ENCODE measurements around the gene MSRB2.

The MSRB2 gene

DNA sequence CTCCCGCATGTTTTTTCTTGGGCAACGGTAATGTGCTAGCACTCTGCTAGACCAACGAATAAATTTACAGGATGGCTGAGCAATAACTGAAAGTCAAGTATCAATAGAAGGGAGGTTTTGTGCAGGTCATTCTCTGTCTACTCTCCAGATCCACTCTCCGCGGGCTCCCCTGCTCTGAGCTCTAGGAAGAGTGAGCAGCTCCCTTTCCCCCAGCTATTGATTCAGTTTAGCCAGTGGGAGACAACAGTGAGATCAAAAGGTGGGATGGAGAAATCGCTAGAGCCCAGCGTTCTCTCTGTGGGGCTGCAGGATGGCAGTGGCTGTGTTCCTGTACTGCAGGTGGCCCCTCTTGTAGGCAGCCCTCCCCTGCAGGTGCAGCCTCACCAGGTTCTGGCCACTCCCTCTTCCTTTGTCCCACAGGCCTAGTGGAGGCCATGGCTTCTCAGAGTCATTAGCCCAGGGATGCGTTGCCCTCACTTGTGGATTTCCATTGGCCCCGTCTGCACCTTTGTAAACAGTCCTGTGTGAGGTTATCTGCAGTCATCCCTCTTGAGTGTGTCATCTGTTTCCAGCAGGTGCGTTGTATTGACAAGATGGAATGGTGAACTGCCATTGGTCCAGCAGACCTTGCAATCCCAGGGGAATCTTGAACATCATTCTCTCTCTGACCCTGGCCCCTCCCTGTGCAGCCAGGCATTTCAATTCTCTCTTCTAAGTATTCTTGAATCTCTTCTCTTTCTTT, 11.1 kb downstream of the MSRB2 start:
- TF ChIP-seq, protein P1, sequence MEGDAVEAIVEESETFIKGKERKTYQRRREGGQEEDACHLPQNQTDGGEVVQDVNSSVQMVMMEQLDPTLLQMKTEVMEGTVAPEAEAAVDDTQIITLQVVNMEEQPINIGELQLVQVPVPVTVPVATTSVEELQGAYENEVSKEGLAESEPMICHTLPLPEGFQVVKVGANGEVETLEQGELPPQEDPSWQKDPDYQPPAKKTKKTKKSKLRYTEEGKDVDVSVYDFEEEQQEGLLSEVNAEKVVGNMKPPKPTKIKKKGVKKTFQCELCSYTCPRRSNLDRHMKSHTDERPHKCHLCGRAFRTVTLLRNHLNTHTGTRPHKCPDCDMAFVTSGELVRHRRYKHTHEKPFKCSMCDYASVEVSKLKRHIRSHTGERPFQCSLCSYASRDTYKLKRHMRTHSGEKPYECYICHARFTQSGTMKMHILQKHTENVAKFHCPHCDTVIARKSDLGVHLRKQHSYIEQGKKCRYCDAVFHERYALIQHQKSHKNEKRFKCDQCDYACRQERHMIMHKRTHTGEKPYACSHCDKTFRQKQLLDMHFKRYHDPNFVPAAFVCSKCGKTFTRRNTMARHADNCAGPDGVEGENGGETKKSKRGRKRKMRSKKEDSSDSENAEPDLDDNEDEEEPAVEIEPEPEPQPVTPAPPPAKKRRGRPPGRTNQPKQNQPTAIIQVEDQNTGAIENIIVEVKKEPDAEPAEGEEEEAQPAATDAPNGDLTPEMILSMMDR (IDR thresholded peaks at IDR 0.05; ENCODE audit: insufficient read depth, low read length, poor library complexity, severe bottlenecking), result no peak
- no peak for TF ChIP-seq EZH2phosphoT487 (conservative IDR thresholded peaks at IDR 0.05; ENCODE audit: low read length)
- H3K9me3 ChIP-seq (ENCODE audit: insufficient read depth, low read length), result no peaks in the 10 kb centered on the region
- no peaks in the 10 kb centered on the region for H3F3A ChIP-seq (ENCODE audit: insufficient read depth)
- H3K79me2 ChIP-seq (ENCODE audit: insufficient read depth, low read length), result no peaks in the 10 kb centered on the region
- no peaks in the 10 kb centered on the region for H3K27me3 ChIP-seq (ENCODE audit: low read length)
- H2AFZ ChIP-seq (ENCODE audit: low read depth, low read length, severe bottlenecking), result no peak overlapping the region
- no peak overlapping the region for H3K9ac ChIP-seq (ENCODE audit: low read length)
- H3K9me2 ChIP-seq (replicated peaks; ENCODE audit: insufficient read depth, low read length), result no peaks in the 10 kb centered on the region
- no peaks in the 10 kb centered on the region for H4K20me1 ChIP-seq (ENCODE audit: low read depth, low read length)
- H3K4me2 ChIP-seq (ENCODE audit: low read depth, low read length, poor library complexity, severe bottlenecking), result no peak overlapping the region
- no peaks in the 10 kb centered on the region for H3K36me3 ChIP-seq (ENCODE audit: low read length)
- no peak overlapping the region for H3K4me3 ChIP-seq (ENCODE audit: insufficient read depth, low read length, poor library complexity, severe bottlenecking)
- H3K27ac ChIP-seq (ENCODE audit: low read depth, low read length), result no peak overlapping the region

DNA sequence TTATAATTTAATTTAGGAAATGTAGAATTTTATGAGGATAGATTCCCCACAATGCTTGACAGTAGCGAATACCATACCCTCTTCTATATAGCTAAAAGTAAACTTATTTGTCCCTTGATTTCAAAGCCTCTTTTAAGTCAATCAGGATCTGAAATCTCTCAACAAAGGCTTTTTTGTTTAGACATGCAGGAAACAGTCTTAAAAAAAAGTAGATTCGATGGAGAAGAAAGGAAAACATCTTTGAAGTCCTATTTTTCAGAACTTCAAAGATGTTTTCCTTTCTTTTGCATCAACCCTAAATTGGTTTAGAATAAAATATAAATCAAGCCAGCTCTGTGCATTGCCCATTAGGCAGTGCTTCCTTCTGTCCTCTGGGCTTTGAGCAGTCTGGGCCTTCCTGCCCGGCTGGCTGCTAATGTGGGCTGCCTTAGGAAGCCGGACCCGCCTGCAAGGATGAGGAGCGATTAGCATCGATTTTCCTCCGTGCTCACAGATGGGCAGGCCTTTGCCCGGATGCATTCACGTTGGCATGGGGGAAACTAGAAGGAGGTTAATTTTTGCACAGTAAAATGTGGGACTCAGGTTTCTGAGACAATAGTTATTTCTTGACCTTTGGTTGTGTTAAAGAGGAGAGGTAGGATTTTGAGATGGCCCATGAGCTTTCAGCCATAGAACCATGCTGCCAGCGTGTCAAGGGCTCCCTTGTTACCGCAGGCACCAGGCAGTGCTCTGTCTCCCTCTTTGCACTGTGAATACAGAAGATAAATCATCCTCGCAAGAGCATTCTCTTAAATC, 15.5 kb downstream of the MSRB2 start:
- H3K9ac ChIP-seq (ENCODE audit: low read length), result no peak overlapping the region
- TF ChIP-seq, protein P1 (IDR thresholded peaks at IDR 0.05; ENCODE audit: insufficient read depth, low read length, poor library complexity, severe bottlenecking), result no peak
- no peak for TF ChIP-seq EZH2phosphoT487 (conservative IDR thresholded peaks at IDR 0.05; ENCODE audit: low read length)
- H3K79me2 ChIP-seq (ENCODE audit: insufficient read depth, low read length), result no peaks in the 10 kb centered on the region
- H3K9me2 ChIP-seq (replicated peaks; ENCODE audit: insufficient read depth, low read length), result no peaks in the 10 kb centered on the region
- no peaks in the 10 kb centered on the region for H3K27me3 ChIP-seq (ENCODE audit: low read length)
- H3K27ac ChIP-seq (ENCODE audit: low read depth, low read length), result no peak overlapping the region
- no peak overlapping the region for H2AFZ ChIP-seq (ENCODE audit: low read depth, low read length, severe bottlenecking)
- no peak overlapping the region for H3K4me2 ChIP-seq (ENCODE audit: low read depth, low read length, poor library complexity, severe bottlenecking)
- no peaks in the 10 kb centered on the region for H3F3A ChIP-seq (ENCODE audit: insufficient read depth)
- no peaks in the 10 kb centered on the region for H3K9me3 ChIP-seq (ENCODE audit: insufficient read depth, low read length)
- H3K4me3 ChIP-seq (ENCODE audit: insufficient read depth, low read length, poor library complexity, severe bottlenecking), result no peak overlapping the region
- H3K36me3 ChIP-seq (ENCODE audit: low read length), result no peaks in the 10 kb centered on the region
- H4K20me1 ChIP-seq (ENCODE audit: low read depth, low read length), result no peaks in the 10 kb centered on the region

DNA sequence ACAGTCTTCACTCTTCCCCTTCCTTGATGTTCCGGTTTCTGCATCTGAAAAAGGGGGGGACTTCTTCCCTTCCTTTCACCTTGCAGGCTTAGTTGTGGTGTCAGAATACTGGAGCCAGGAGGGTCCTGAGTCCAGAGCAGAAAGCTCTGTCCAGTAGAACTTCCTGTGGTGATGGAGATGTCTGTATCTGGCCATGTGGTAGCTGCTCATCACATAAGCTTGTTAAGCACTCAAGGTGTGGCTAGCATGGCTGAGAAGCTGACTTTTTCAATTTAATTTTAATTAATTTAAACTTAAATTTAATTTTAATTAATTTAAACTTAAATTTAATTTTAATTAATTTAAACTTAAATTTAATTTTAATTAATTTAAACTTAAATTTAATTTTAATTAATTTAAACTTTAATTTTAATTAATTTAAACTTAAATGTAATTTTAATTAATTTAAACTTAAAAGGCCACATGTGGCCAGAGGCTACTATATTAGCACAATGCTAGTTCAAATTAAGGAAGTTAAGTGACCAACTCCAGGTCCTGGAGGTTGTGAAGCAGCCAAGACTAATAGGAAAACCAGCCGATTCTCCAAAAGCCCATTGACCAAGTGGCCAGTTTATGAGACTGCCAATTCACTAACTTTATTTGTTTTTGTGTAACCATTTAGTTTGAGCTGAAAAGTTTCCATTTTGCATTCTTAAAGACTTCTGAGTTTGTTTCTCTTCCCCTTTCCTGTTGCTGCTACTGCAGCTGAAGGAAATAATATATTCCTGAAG, 16.3 kb downstream of the MSRB2 start:
- Histone ChIP-seq H3K4me3 (ENCODE audit: insufficient read depth, low read length, poor library complexity, severe bottlenecking) (no peak overlapping the region), H3K4me2 (ENCODE audit: low read depth, low read length, poor library complexity, severe bottlenecking) (no peak overlapping the region), H3K9me2 (replicated peaks; ENCODE audit: insufficient read depth, low read length) (no peaks in the 10 kb centered on the region), H3K36me3 (ENCODE audit: low read length) (no peaks in the 10 kb centered on the region), H3F3A (ENCODE audit: insufficient read depth) (no peaks in the 10 kb centered on the region), H3K9me3 (ENCODE audit: insufficient read depth, low read length) (no peaks in the 10 kb centered on the region), H3K79me2 (ENCODE audit: insufficient read depth, low read length) (no peaks in the 10 kb centered on the region), H4K20me1 (ENCODE audit: low read depth, low read length) (no peaks in the 10 kb centered on the region), H3K27ac (ENCODE audit: low read depth, low read length) (no peak overlapping the region), H3K9ac (ENCODE audit: low read length) (no peak overlapping the region), H3K27me3 (ENCODE audit: low read length) (no peaks in the 10 kb centered on the region), H2AFZ (ENCODE audit: low read depth, low read length, severe bottlenecking) (no peak overlapping the region)
- TF ChIP-seq EZH2phosphoT487 (conservative IDR thresholded peaks at IDR 0.05; ENCODE audit: low read length), result no peak
- TF ChIP-seq, protein P1 (IDR thresholded peaks at IDR 0.05; ENCODE audit: insufficient read depth, low read length, poor library complexity, severe bottlenecking), result no peak
